ENCODE results near the gene MRPS33.

GRCh38 chr7:140967438-140967837 is 47.3 kb downstream of the MRPS33 start:
- TF ChIP-seq ETS1 (IDR thresholded peaks at IDR 0.05) (no peak), CTCF (conservative IDR thresholded peaks at IDR 0.05; ENCODE audit: low read depth in 2 of 2) (no peak), CREB1 (CRISPR knock-in tag; IDR thresholded peaks at IDR 0.05; ENCODE audit: low read depth) (no peak), EZH2phosphoT487 (IDR thresholded peaks at IDR 0.05; ENCODE audit: unreplicated experiment) (no peak), EZH2 (IDR thresholded peaks at IDR 0.05; ENCODE audit: low read depth, unreplicated experiment) (no peak), JUNB (IDR thresholded peaks at IDR 0.05; ENCODE audit: unreplicated experiment) (no peak), REST (IDR thresholded peaks at IDR 0.05; ENCODE audit: unreplicated experiment) (no peak)

Measured in GM23338 (cell line).